ENCODE data around the gene CCDC102A. TPM values are rescaled to one million over a fixed set of nuclear protein-coding genes. Genes with fewer than 3 reads are reported as not detected.

CCDC102A gene
- total RNA-seq, 5 donors from 2014 or later (not counting 1 experiment from before 2014, with no cell fraction given): 6.1 to 11.2 (median 6.6) TPM

- DNase-seq: peak in 2 of 35 experiments; percentile 3 to 10
- Histone ChIP-seq H3K27me3 (replicated peaks in 1 of 2; ENCODE audit: control insufficient read depth in 2 of 2, extremely low read depth in 1 of 2, insufficient read depth in 2 of 2, low read length in 1 of 2) (no peaks in the 10 kb centered on the region), H3K36me3 (ENCODE audit: control insufficient read depth in 2 of 2, extremely low read depth in 1 of 2, insufficient read depth in 1 of 2, low read length in 1 of 2) (peaks cover 0 to 5% of the 10 kb centered on the region in 2 donors), H3K4me1 (ENCODE audit: control insufficient read depth in 1 of 2, extremely low read depth in 1 of 2, insufficient read depth in 2 of 2, low read length in 2 of 2) (peaks cover 44 to 70% of the 10 kb centered on the region in 2 experiments), H3K9me3 (no peaks in the 10 kb centered on the region), H3K4me3 (ENCODE audit: control insufficient read depth in 1 of 2, extremely low read depth in 1 of 2, low read length in 1 of 2) (no peak overlapping the region), H3K27ac (ENCODE audit: low read length) (peak overlapping the region; percentile 89)
- CTCF ChIA-PET: no interaction called here
- H3K9me3 Mint-ChIP-seq: no peaks in the 10 kb centered on the region
- POLR2A ChIA-PET: interaction anchor here in 1 of 2 donors (0.5 kb wide), 1 partner anchor 1093 kb away, joined by 4 read pairs; no protein-coding TSS in a partner anchor
- 93% methylated on average over 2 of the region's 8 CpGs for WGBS (ENCODE audit: insufficient coverage)
- H3K4me3 Mint-ChIP-seq: peak overlapping the region in 1 of 3 donors; percentile 85
- peak overlapping the region; percentile 98 to 99 for H3K27ac Mint-ChIP-seq
- H3K36me3 Mint-ChIP-seq: peaks cover 5% of the 10 kb centered on the region
- ATAC-seq (replicated peaks in 1 of 4): no peak
- no peaks in the 10 kb centered on the region for H3K27me3 Mint-ChIP-seq
- H3K4me1 Mint-ChIP-seq: peaks cover 63 to 66% (median 66%) of the 10 kb centered on the region in 3 donors
Measured at GRCh38 chr16:57531635-57532265, 4.6 kb downstream of the CCDC102A start.

- peaks cover 0 to 5% of the 10 kb centered on the region in 2 donors for H3K36me3 ChIP-seq (ENCODE audit: control insufficient read depth in 2 of 2, extremely low read depth in 1 of 2, insufficient read depth in 1 of 2, low read length in 1 of 2)
- H3K9me3 Mint-ChIP-seq: no peaks in the 10 kb centered on the region
- no peaks in the 10 kb centered on the region for H3K9me3 ChIP-seq
- DNase-seq: peak in 1 of 35 experiments; percentile 19
- peaks cover 5% of the 10 kb centered on the region for H3K36me3 Mint-ChIP-seq
- H3K4me3 Mint-ChIP-seq: peak overlapping the region in 2 of 3 donors; percentile 67 to 85
- peak overlapping the region; percentile 89 for H3K27ac ChIP-seq (ENCODE audit: low read length)
- peak overlapping the region; percentile 98 to 99 for H3K27ac Mint-ChIP-seq
- H3K4me1 ChIP-seq (ENCODE audit: control insufficient read depth in 1 of 2, extremely low read depth in 1 of 2, insufficient read depth in 2 of 2, low read length in 2 of 2): peaks cover 44 to 68% of the 10 kb centered on the region in 2 experiments
- 69% methylated on average over 3 of the region's 3 CpGs for WGBS (ENCODE audit: insufficient coverage)
- no peak for ATAC-seq (replicated peaks in 1 of 4)
- no peaks in the 10 kb centered on the region for H3K27me3 ChIP-seq (replicated peaks in 1 of 2; ENCODE audit: control insufficient read depth in 2 of 2, extremely low read depth in 1 of 2, insufficient read depth in 2 of 2, low read length in 1 of 2)
- ChIA-PET POLR2A (interaction anchor here in 1 of 2 donors (0.5 kb wide), 1 partner anchor 1093 kb away, joined by 4 read pairs; no protein-coding TSS in a partner anchor), CTCF (no interaction called here)
- no peaks in the 10 kb centered on the region for H3K27me3 Mint-ChIP-seq
- peaks cover 63 to 66% (median 66%) of the 10 kb centered on the region in 3 donors for H3K4me1 Mint-ChIP-seq
- no peak overlapping the region for H3K4me3 ChIP-seq (ENCODE audit: control insufficient read depth in 1 of 2, extremely low read depth in 1 of 2, low read length in 1 of 2)
Measured at GRCh38 chr16:57531253-57531575, 5.2 kb downstream of the CCDC102A start.

DNA sequence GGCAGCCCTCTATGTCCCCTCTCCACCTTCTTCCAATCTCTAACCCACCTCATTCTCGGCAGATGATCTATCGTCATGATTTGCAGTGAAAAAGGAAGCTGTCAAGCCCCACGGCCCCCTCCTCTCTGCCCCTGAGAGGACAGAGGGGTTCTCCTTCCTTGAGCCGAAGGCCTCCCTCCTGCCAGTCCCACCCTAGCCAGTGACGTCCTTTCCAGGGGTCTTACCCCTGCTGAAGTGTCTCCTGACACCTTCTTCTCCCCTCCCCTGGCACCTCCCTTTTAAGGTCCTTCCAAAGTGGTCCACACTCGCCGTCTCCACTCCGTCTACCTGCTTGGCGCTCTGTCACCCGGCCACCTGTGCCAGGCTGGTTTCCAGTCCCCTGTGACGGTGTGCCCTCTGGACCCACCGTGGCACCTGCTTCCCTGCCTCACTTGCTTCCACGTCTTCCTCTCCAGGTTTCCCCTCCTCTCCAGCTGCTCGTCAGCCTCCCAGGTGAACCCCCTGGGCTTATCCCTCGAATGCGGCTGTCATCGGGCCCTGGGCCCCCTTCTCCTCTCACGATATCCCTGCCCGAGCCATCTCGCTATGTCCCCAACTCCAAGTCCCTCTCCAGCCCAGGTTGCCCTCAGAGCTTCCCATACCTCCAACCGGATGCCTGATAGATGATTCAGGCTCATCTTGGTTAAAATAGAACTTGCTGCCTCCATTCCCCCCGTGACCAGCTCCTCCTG, 5.7 kb downstream of the CCDC102A start:
- Mint-ChIP-seq H3K9me3 (no peaks in the 10 kb centered on the region), H3K36me3 (peaks cover 5% of the 10 kb centered on the region), H3K27me3 (no peaks in the 10 kb centered on the region), H3K27ac (peak overlapping the region; percentile 98 to 99), H3K4me1 (peaks cover 62 to 65% (median 64%) of the 10 kb centered on the region in 3 donors), H3K4me3 (peak overlapping the region; percentile 54 to 85 (median 67))
- Histone ChIP-seq H3K4me1 (ENCODE audit: control insufficient read depth in 1 of 2, extremely low read depth in 1 of 2, insufficient read depth in 2 of 2, low read length in 2 of 2) (peaks cover 44 to 67% of the 10 kb centered on the region in 2 experiments), H3K36me3 (ENCODE audit: control insufficient read depth in 2 of 2, extremely low read depth in 1 of 2, insufficient read depth in 1 of 2, low read length in 1 of 2) (peaks cover 0 to 5% of the 10 kb centered on the region in 2 donors), H3K27me3 (replicated peaks in 1 of 2; ENCODE audit: control insufficient read depth in 2 of 2, extremely low read depth in 1 of 2, insufficient read depth in 2 of 2, low read length in 1 of 2) (no peaks in the 10 kb centered on the region), H3K9me3 (no peaks in the 10 kb centered on the region), H3K4me3 (ENCODE audit: control insufficient read depth in 1 of 2, extremely low read depth in 1 of 2, low read length in 1 of 2) (peak overlapping the region; percentile 14 to 41), H3K27ac (ENCODE audit: low read length) (peak overlapping the region; percentile 89)
- ATAC-seq (replicated peaks in 1 of 4) (peak in 2 of 4 experiments; percentile 1 to 4), DNase-seq (peak in 1 of 35 experiments; percentile 16)
- CTCF ChIA-PET: interaction anchor here in 1 of 2 donors (1.4 kb wide), 1 partner anchor 11 kb away, joined by 9 read pairs; no protein-coding TSS in a partner anchor
- POLR2A ChIA-PET: interaction anchor here in 1 of 2 donors (0.5 kb wide), 1 partner anchor 1092 kb away, joined by 4 read pairs; no protein-coding TSS in a partner anchor
- 71% methylated on average over 21 of the region's 22 CpGs for WGBS (ENCODE audit: insufficient coverage)

DNA sequence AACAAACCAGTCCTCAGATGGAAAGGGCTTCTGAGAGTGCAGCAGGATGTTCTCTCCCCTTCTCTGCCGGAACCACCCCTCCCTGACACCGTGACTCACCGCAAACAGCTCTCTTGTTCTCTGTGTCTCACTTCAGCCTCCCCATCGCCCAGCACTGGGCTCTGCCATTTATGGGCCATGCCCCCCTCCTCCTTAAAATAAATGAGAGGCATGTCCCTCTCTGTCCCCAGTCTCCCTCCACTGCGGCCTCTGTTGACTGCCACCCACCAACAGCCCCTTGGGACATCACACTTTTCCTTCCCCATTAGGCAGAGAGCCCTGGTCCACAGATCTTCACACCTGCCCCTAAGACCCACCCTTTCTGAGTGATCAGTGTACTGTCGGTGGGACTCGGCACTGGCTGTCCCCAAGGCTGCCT, 6.3 kb downstream of the CCDC102A start:
- CTCF ChIA-PET: interaction anchor here in 1 of 2 donors (0.6 to 1.4 kb wide), 2 partner anchors 10 to 122 kb away, joined by 7 to 9 read pairs; no protein-coding TSS in a partner anchor
- Mint-ChIP-seq H3K4me3 (peak overlapping the region; percentile 54 to 85 (median 67)), H3K36me3 (peaks cover 5% of the 10 kb centered on the region), H3K27me3 (no peaks in the 10 kb centered on the region), H3K27ac (peak overlapping the region; percentile 98 to 99), H3K4me1 (peaks cover 58 to 61% (median 59%) of the 10 kb centered on the region in 3 donors), H3K9me3 (no peaks in the 10 kb centered on the region)
- Histone ChIP-seq H3K27ac (ENCODE audit: low read length) (peak overlapping the region; percentile 89), H3K9me3 (no peaks in the 10 kb centered on the region), H3K4me1 (ENCODE audit: control insufficient read depth in 1 of 2, extremely low read depth in 1 of 2, insufficient read depth in 2 of 2, low read length in 2 of 2) (peaks cover 44 to 61% of the 10 kb centered on the region in 2 experiments), H3K36me3 (ENCODE audit: control insufficient read depth in 2 of 2, extremely low read depth in 1 of 2, insufficient read depth in 1 of 2, low read length in 1 of 2) (peaks cover 0 to 5% of the 10 kb centered on the region in 2 donors), H3K27me3 (replicated peaks in 1 of 2; ENCODE audit: control insufficient read depth in 2 of 2, extremely low read depth in 1 of 2, insufficient read depth in 2 of 2, low read length in 1 of 2) (no peaks in the 10 kb centered on the region), H3K4me3 (ENCODE audit: control insufficient read depth in 1 of 2, extremely low read depth in 1 of 2, low read length in 1 of 2) (peak overlapping the region; percentile 14 to 41)
- POLR2A ChIA-PET: no interaction called here
- WGBS (ENCODE audit: insufficient coverage): 0% methylated on average over 3 of the region's 7 CpGs
- DNase-seq (peak; percentile 48 to 81 (median 67)), ATAC-seq (replicated peaks in 1 of 4) (peak; percentile 84 to 94 (median 88))

GRCh38 chr16:57529391-57530103, 6.8 kb downstream of the CCDC102A start:
- peak overlapping the region in 1 of 2 donors; percentile 14 for H3K4me3 ChIP-seq (ENCODE audit: control insufficient read depth in 1 of 2, extremely low read depth in 1 of 2, low read length in 1 of 2)
- CTCF ChIA-PET: interaction anchor here in 1 of 2 donors (0.6 to 1.4 kb wide), 2 partner anchors 10 to 122 kb away, joined by 7 to 9 read pairs; no protein-coding TSS in a partner anchor
- no peak for DNase-seq

More at GRCh38 chr16:57529391-57530103, 6.8 kb downstream of the CCDC102A start:
- H3K4me3 Mint-ChIP-seq: peak overlapping the region; percentile 54 to 85 (median 67)
- Histone ChIP-seq H3K27me3 (replicated peaks in 1 of 2; ENCODE audit: control insufficient read depth in 2 of 2, extremely low read depth in 1 of 2, insufficient read depth in 2 of 2, low read length in 1 of 2) (no peaks in the 10 kb centered on the region), H3K9me3 (no peaks in the 10 kb centered on the region), H3K27ac (ENCODE audit: low read length) (peak overlapping the region; percentile 89), H3K4me1 (ENCODE audit: control insufficient read depth in 1 of 2, extremely low read depth in 1 of 2, insufficient read depth in 2 of 2, low read length in 2 of 2) (peaks cover 41 to 55% of the 10 kb centered on the region in 2 experiments), H3K36me3 (ENCODE audit: control insufficient read depth in 2 of 2, extremely low read depth in 1 of 2, insufficient read depth in 1 of 2, low read length in 1 of 2) (peaks cover 0 to 5% of the 10 kb centered on the region in 2 donors)
- peak in 2 of 4 experiments; percentile 1 to 2 for ATAC-seq (replicated peaks in 1 of 4)
- no peaks in the 10 kb centered on the region for H3K27me3 Mint-ChIP-seq
- peaks cover 52 to 55% (median 53%) of the 10 kb centered on the region in 3 donors for H3K4me1 Mint-ChIP-seq
- WGBS (ENCODE audit: insufficient coverage): 89% methylated on average over 5 of the region's 14 CpGs
- H3K9me3 Mint-ChIP-seq: no peaks in the 10 kb centered on the region
- peaks cover 5% of the 10 kb centered on the region for H3K36me3 Mint-ChIP-seq
- POLR2A ChIA-PET: no interaction called here
- peak overlapping the region; percentile 98 to 99 for H3K27ac Mint-ChIP-seq
